ENCODE data around the gene DLGAP3. TPM values are rescaled to one million over a fixed set of nuclear protein-coding genes. Genes with fewer than 3 reads are reported as not detected.

Gene DLGAP3
- total RNA-seq, 6 donors from 2014 or later, result under 0.01 to 0.57 (median 0.30) TPM; not detected in 1

DNA sequence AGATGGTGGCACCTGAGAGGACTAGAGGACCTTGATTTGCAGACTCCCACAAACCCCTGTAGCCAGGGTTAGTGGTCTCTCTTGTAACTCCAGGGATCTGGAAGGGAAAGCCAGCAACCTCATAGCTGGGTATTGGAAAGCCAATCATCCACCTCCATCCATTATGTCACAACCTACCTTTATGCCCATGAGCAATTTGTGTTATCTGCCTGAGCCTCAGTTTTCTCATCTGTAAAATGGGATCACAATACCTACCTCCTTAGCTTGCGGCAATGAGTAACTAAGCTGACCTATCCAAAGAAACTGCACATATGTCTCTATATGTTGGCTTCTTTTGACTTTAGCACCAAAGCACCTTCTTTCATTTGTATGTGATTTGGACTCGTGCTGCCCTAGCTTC lies 14.5 kb downstream of the DLGAP3 start:
- Histone ChIP-seq H3K9me3 (no peaks in the 10 kb centered on the region), H3K4me1 (no peaks in the 10 kb centered on the region), H3K4me3 (no peak overlapping the region), H3K27me3 (no peaks in the 10 kb centered on the region), H3K27ac (no peak overlapping the region), H3K36me3 (no peaks in the 10 kb centered on the region)
- TF ChIP-seq, protein P1, sequence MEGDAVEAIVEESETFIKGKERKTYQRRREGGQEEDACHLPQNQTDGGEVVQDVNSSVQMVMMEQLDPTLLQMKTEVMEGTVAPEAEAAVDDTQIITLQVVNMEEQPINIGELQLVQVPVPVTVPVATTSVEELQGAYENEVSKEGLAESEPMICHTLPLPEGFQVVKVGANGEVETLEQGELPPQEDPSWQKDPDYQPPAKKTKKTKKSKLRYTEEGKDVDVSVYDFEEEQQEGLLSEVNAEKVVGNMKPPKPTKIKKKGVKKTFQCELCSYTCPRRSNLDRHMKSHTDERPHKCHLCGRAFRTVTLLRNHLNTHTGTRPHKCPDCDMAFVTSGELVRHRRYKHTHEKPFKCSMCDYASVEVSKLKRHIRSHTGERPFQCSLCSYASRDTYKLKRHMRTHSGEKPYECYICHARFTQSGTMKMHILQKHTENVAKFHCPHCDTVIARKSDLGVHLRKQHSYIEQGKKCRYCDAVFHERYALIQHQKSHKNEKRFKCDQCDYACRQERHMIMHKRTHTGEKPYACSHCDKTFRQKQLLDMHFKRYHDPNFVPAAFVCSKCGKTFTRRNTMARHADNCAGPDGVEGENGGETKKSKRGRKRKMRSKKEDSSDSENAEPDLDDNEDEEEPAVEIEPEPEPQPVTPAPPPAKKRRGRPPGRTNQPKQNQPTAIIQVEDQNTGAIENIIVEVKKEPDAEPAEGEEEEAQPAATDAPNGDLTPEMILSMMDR (IDR thresholded peaks at IDR 0.05), result no peak
- TF ChIP-seq EP300 (IDR thresholded peaks at IDR 0.05) (no peak), POLR2A (IDR thresholded peaks at IDR 0.05) (no peak)
- 78 to 91% methylated on average over 2 of the region's 2 CpGs for WGBS, 2 donors
- DNase-seq (no peak), ATAC-seq (ENCODE audit: low FRiP score in 2 of 2) (no peak)

DNA sequence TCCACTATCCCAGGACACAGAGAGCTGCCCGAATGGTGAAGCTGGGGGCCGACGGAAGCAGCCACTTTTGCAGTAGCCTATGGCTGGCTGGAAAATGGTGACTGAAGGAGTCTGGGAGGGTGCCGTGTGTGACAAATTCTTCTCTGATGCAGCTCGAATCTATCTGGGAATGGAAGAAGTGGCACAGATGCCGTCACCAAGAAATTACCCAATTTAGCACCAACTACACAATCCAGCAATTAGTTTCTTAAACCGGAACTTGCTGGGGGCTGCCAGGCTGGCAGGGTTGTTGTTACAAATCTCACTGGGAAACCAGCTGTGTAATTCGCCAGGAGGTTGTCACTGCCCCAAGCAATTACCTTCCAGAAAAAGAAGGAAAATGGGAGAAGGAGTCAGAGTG lies 18.0 kb downstream of the DLGAP3 start:
- ATAC-seq (ENCODE audit: low FRiP score in 2 of 2) (no peak), DNase-seq (no peak)
- no peaks in the 10 kb centered on the region for H3K36me3 ChIP-seq
- no peaks in the 10 kb centered on the region for H3K4me1 ChIP-seq
- H3K27ac ChIP-seq, result no peak overlapping the region
- no peaks in the 10 kb centered on the region for H3K9me3 ChIP-seq
- no peak for TF ChIP-seq POLR2A (IDR thresholded peaks at IDR 0.05)
- TF ChIP-seq, protein P1 (IDR thresholded peaks at IDR 0.05), result no peak
- no peak for TF ChIP-seq EP300 (IDR thresholded peaks at IDR 0.05)
- no peak for TF ChIP-seq POLR2AphosphoS5 (IDR thresholded peaks at IDR 0.05)
- 82 to 87% methylated on average over 8 of the region's 8 CpGs for WGBS, 2 donors
- no peak overlapping the region for H3K4me3 ChIP-seq
- H3K27me3 ChIP-seq, result no peaks in the 10 kb centered on the region

DNA sequence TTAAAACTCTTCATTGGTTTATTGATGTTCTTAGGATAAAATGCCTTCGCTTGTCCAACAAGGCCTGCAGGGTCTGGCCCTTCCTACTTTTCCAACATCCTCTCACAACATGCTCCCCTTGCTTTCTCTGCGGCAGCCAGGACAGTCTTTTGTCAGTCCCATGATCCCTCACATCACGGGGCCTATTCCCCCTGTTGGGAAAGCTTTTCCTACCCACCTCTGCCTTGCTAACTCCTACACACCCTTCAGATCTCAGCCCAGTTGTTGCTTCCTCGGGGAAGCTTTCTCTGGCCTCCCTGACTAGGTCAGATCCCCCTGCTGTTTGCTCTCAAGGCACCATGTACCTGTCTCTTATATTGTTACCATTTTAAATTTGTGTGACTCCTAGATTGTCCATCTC lies 19.0 kb downstream of the DLGAP3 start:
- DNase-seq (no peak), ATAC-seq (ENCODE audit: low FRiP score in 2 of 2) (no peak)
- 68 to 75% methylated on average over 4 of the region's 4 CpGs for WGBS, 2 donors
- no peaks in the 10 kb centered on the region for H3K36me3 ChIP-seq
- no peaks in the 10 kb centered on the region for H3K27me3 ChIP-seq
- no peak overlapping the region for H3K27ac ChIP-seq
- TF ChIP-seq POLR2AphosphoS5 (IDR thresholded peaks at IDR 0.05) (no peak), EP300 (IDR thresholded peaks at IDR 0.05) (no peak), POLR2A (IDR thresholded peaks at IDR 0.05) (no peak)
- TF ChIP-seq, protein P1 (IDR thresholded peaks at IDR 0.05), result no peak
- H3K4me3 ChIP-seq, result no peak overlapping the region
- H3K4me1 ChIP-seq, result no peaks in the 10 kb centered on the region
- no peaks in the 10 kb centered on the region for H3K9me3 ChIP-seq

DNA sequence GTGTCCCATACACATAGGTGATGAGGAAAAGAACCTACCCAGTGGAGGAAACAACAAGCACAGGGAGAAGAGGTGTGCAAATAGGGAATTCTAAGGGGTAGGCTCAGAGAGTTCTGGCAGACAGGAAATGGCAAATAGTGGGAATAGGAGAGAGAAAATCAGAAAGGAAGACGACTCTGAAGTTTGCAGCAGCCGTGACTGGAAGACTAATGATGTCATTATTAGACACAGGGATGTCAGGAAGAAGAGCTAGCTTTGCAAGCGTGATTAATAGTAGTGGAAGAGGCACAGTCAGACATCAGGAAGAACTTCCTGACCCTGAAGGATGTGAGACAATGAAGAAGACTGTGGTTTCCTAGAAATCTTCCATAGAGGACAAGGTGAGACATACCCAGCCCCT lies 21.1 kb downstream of the DLGAP3 start:
- no peak for TF ChIP-seq POLR2AphosphoS5 (IDR thresholded peaks at IDR 0.05)
- TF ChIP-seq, protein P1 (IDR thresholded peaks at IDR 0.05), result no peak
- TF ChIP-seq POLR2A (IDR thresholded peaks at IDR 0.05), result no peak
- no peak for TF ChIP-seq EP300 (IDR thresholded peaks at IDR 0.05)
- no peak overlapping the region for H3K4me3 ChIP-seq
- ATAC-seq (ENCODE audit: low FRiP score in 2 of 2), result no peak
- no peaks in the 10 kb centered on the region for H3K9me3 ChIP-seq
- DNase-seq, result no peak
- H3K4me1 ChIP-seq, result no peaks in the 10 kb centered on the region
- H3K27me3 ChIP-seq, result no peaks in the 10 kb centered on the region
- WGBS, 2 donors, result 66 to 79% methylated on average over 3 of the region's 3 CpGs
- no peaks in the 10 kb centered on the region for H3K36me3 ChIP-seq
- H3K27ac ChIP-seq, result no peak overlapping the region

DNA sequence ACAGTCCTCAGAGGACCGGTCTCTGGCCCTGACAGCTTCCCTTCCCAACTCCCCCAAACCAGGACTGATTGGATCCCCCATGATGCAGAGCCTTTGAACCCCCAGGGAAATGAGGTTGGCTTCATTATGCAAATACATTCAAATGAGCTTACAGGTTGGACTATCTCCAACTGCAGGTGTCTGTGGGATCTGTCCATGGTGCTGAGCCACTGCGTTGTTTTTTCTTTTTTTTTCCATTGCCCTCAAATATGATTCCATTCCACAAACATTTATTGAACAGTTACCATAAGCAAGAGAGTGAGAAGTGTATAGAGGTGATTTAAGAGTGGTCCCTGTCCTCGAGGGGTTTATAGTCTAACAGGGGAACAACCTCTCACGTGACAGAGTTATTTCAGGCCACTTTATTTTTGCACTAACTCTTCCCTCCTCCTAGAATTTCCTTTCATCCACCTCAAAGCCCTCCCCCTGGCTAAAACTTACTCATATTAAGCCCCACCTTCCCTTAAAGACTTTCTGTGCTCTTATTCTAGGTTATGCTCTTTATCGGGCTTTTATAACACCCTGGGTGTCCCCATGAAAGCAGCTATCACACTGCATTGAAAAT lies 21.9 kb downstream of the DLGAP3 start:
- DNase-seq (no peak), ATAC-seq (ENCODE audit: low FRiP score in 2 of 2) (no peak)
- Histone ChIP-seq H3K27me3 (no peaks in the 10 kb centered on the region), H3K9me3 (no peaks in the 10 kb centered on the region), H3K36me3 (no peaks in the 10 kb centered on the region), H3K4me3 (no peak overlapping the region), H3K4me1 (no peaks in the 10 kb centered on the region), H3K27ac (no peak overlapping the region)
- TF ChIP-seq POLR2A (IDR thresholded peaks at IDR 0.05), result no peak
- TF ChIP-seq POLR2AphosphoS5 (IDR thresholded peaks at IDR 0.05), result no peak
- TF ChIP-seq, protein P1 (IDR thresholded peaks at IDR 0.05), result no peak
- TF ChIP-seq EP300 (IDR thresholded peaks at IDR 0.05), result no peak
- 59 to 67% methylated on average over 5 of the region's 5 CpGs for WGBS, 2 donors

All from upper lobe of left lung (tissue), 6 donors.